Activated CD8-positive, alpha-beta memory T cell treated with anti-CD3 and anti-CD28 coated beads, Interleukin-2, amount 50 U/mL, for 4 hours (primary cell): ENCODE results near the gene CCND1.

Experiments
- DNase-seq: peaks from one replicate; pipeline ENCODE4 v3.0.0-alpha.2; 2020

The CCND1 gene

DNA sequence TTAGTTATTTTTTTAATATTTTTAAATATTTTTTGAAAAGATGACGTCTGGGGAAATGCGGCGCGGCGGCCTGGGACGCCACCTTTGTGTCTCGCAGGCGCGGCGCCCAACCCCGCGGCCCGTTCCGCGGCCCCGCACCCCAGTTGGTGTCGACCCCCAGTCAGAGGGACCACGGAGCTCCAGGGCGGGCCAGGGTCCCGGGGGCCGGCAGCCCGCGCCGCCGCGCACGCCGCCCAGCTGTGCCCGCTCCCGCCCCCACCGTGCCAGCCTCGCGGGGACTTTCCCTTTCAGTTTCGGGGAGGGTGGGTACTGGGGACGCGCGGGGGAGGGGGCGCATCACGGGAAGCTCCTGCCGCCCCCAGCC lies 1.6 kb downstream of the CCND1 start:
- peak; percentile 62 for DNase-seq

DNA sequence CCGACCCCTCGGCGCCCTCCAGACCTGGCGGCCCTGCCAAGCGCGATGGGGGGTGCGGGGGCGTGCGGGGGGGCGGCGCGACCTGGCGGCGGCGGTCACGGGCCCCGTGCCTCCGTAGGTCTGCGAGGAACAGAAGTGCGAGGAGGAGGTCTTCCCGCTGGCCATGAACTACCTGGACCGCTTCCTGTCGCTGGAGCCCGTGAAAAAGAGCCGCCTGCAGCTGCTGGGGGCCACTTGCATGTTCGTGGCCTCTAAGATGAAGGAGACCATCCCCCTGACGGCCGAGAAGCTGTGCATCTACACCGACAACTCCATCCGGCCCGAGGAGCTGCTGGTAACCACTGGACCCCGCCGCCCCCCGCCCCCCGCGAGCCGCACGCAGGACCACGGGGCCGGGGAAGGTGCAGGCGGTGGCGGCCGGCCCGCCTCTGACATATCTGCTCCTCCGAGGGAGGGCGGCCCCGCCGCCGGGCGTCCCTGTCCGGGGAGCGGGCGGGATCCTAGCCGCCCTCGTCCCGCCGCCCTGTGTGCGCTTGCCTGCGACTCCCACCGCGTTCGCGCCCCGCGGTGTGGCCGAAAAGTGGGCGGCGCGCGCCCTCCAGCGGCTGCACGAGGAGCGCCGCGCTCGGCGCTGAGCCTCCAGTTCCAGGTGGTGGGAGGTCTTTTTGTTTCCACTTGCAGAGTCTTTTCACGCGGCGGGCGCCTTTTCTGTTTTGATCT lies 2.1 kb downstream of the CCND1 start:
- peak; percentile 82 for DNase-seq

- DNase-seq: no peak
Observed at GRCh38 chr11:69643646-69644045, 2.7 kb downstream of the CCND1 start.

GRCh38 chr11:69644071-69644961 lies 3.4 kb downstream of the CCND1 start:
- DNase-seq: no peak

DNA sequence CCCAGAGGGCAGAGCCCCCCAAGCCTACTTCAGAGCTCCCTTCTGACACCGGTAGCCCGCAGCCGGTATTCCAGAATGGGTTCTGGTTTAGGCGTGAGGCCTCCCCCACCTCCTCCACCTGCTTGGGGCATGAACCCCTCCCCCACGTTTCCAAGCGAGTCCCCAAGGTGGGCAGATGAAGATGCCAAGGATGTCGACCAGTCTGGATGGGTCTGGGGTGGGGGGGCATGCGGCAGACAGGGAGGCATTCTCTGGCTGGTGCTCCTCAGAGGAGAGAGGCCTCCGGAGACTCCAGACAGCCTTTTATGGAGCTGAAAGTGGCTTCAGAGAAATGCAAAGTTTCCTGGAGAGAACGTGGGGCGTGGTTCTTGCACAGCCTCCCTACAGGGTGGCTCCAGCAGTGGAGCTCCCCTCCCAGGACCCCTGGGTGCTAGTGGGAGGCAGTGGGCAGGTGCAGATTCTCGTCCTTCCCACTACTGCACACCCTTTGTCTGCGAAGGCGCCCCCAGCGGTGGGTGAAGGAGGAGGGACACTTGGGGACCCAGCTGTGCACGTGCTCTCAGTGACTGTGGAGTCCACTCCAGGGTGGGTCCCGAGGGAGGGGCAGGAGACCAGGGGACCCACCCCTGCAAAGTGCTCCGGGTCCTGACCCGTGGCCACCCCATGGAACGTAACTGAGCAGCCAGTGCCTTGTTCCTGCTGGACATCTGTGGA lies 4.2 kb downstream of the CCND1 start:
- no peak for DNase-seq

GRCh38 chr11:69645801-69646492 lies 5.0 kb downstream of the CCND1 start:
- DNase-seq: no peak

DNA sequence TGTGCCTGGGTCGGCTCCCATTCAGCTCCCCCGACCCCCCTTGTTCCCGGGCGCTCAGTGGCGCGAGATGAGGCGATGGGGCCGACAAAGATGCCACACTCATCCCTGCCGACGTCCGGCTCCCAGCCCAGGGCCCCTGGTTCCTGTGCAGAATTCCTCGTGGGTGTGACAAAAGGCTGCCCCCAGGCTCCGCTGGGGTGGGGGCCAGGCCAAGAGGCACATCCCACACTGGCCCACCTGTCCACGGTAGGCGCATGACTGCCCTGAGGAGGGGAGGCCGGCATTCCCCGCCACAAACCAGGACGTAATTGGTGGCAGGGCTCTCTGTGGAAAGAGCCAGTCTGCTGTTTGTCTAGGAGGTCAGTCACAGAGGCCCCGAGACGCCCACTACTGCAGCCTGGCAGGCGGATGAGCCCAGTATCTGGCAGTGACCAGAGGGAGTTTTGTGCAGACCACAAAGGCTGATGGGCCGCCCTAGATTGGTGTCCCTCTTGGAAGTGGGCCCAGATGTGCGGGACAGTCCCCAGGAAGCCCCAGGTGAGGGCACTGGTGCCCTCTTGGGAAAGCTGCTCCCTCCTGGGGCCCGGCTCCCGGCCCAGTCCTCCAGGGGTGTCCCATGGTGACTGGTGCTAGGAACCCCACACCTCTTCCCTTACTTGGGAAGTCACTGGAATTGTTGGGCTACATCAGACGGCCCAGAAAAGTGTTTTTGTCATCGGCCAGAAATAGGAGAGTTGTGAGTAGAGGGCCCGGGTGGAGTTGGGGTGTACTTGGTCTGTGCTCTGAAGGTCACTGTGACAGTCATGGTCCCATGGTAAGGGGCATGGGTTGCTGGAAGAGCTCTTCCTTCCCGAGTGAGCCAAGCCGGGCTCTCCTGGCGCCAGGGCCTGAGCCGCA lies 5.8 kb downstream of the CCND1 start:
- no peak for DNase-seq

DNA sequence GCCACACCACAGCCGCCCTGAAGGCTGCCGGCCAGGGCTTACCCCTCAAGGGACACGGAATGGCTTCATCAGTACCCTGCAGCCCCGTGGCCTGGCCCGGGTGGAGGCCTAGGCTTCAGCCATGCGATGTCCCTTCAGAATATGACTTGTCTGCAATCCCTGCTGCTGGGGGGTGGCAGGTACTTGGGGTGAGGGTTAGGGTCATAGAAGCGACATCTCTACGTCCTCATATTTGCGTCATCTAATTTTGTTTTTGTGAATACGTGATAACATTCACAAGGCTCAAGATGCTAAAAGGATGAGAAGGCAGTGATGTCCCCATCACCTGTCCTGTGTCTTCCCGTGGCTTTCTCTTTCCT lies 6.4 kb downstream of the CCND1 start:
- DNase-seq: no peak

GRCh38 chr11:69647761-69648497 lies 7.0 kb downstream of the CCND1 start:
- DNase-seq: no peak

GRCh38 chr11:69648679-69649575 lies 8.0 kb downstream of the CCND1 start:
- DNase-seq: no peak

DNA sequence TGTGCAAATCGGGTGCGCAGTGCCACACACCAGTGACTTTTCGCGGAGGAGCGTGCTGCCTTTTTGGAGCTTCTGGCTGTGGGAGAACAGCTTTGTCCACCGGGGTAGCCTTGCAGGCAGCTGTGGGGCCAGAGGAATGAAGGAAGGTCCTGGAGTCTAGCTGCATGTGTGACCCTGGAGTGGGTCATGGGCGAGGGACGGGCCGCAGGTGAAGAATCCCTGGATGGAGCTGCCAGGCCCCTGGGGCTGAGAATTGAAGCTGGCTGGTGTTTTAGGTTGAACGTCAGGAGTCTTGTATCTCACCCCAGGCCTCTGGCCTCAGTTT lies 8.6 kb downstream of the CCND1 start:
- DNase-seq: no peak

GRCh38 chr11:69650081-69650831 lies 9.3 kb downstream of the CCND1 start:
- DNase-seq: no peak

DNA sequence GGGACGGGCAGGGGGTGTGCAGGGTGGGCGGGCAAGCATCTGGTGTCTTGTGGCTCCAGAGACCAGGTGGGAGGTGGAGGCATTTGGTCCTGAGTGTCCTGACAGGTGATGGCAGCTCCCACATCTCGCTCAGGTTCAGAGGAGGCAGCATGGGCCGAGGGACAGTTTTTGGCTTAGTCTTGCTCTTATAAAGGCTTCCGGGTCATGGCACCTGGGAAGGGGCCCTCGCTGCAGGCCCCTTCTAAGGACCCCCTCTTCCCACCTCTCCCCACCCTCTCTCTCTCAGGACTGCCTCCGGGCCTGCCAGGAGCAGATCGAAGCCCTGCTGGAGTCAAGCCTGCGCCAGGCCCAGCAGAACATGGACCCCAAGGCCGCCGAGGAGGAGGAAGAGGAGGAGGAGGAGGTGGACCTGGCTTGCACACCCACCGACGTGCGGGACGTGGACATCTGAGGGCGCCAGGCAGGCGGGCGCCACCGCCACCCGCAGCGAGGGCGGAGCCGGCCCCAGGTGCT lies 9.9 kb downstream of the CCND1 start:
- no peak for DNase-seq

GRCh38 chr11:69651834-69652620 lies 11.1 kb downstream of the CCND1 start:
- no peak for DNase-seq

- DNase-seq: no peak
Observed at GRCh38 chr11:69652999-69653398, 12.0 kb downstream of the CCND1 start.

GRCh38 chr11:69653406-69653960 lies 12.5 kb downstream of the CCND1 start:
- DNase-seq: no peak

DNA sequence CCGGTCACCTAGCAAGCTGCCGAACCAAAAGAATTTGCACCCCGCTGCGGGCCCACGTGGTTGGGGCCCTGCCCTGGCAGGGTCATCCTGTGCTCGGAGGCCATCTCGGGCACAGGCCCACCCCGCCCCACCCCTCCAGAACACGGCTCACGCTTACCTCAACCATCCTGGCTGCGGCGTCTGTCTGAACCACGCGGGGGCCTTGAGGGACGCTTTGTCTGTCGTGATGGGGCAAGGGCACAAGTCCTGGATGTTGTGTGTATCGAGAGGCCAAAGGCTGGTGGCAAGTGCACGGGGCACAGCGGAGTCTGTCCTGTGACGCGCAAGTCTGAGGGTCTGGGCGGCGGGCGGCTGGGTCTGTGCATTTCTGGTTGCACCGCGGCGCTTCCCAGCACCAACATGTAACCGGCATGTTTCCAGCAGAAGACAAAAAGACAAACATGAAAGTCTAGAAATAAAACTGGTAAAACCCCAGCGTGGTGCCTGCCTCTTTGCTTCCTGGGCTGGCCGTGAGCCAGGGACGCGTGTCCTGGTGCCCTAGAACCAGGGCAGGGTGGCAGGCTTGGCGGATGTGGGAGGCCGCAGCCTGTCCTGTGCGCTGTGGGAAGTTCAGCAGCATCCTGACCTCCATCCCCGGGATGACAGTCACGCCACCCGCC lies 13.2 kb downstream of the CCND1 start:
- no peak for DNase-seq
